ENCODE results near the gene TAS1R3. TPM values are rescaled to one million over a fixed set of nuclear protein-coding genes. Genes with fewer than 3 reads are reported as not detected.
A peak's percentile ranks its signal among the peaks of the same experiment; 100 is the strongest.

Gene TAS1R3
- total RNA-seq, 1 experiment from 2014 or later = 0.22 TPM

- Mint-ChIP-seq H3K27me3 (ENCODE audit: low read depth) (no peaks in the 10 kb centered on the region), H3K9me3 (no peaks in the 10 kb centered on the region), H3K36me3 (peaks cover 16% of the 10 kb centered on the region), H3K4me1 (peaks cover 15% of the 10 kb centered on the region), H3K4me3 (no peak overlapping the region), H3K27ac (no peak overlapping the region)
- ChIA-PET POLR2A (no interaction called here), CTCF (interaction anchor here (1.4 kb wide), 1 partner anchor 22 kb away, joined by 5 read pairs; no protein-coding TSS in a partner anchor)
- ATAC-seq = no peak
- TF ChIP-seq ATF3 (CRISPR knock-in tag; conservative IDR thresholded peaks at IDR 0.05) (no peak), ZBTB43 (CRISPR knock-in tag; IDR thresholded peaks at IDR 0.05) (0 out of 2 replicates have a peak, but pooled peaks have one; percentile 3)
- no peak for DNase-seq (ENCODE audit: low spot score)
These were observed 17.4 kb upstream of the TAS1R3 start for GRCh38 chr1:1313500-1314236.

- ChIA-PET CTCF (interaction anchor here (1.4 kb wide), 1 partner anchor 23 kb away, joined by 5 read pairs; no protein-coding TSS in a partner anchor), POLR2A (interaction anchor here (0.6 kb wide), 1 partner anchor 40 kb away, joined by 3 read pairs; no protein-coding TSS in a partner anchor)
- no peak overlapping the region for H3K27ac Mint-ChIP-seq
- H3K36me3 Mint-ChIP-seq = peaks cover 19% of the 10 kb centered on the region
- H3K9me3 Mint-ChIP-seq = no peaks in the 10 kb centered on the region
- no peaks in the 10 kb centered on the region for H3K27me3 Mint-ChIP-seq (ENCODE audit: low read depth)
- peaks cover 15% of the 10 kb centered on the region for H3K4me1 Mint-ChIP-seq
- DNase-seq (ENCODE audit: low spot score) (no peak), ATAC-seq (no peak)
- H3K4me3 Mint-ChIP-seq = no peak overlapping the region
- no peak for TF ChIP-seq CBFB (CRISPR knock-in tag; IDR thresholded peaks at IDR 0.05; ENCODE audit: low read depth)
- no peak for TF ChIP-seq ZNF532 (CRISPR knock-in tag; IDR thresholded peaks at IDR 0.05; ENCODE audit: borderline replicate concordance)
- no peak for TF ChIP-seq EMX1 (CRISPR knock-in tag; IDR thresholded peaks at IDR 0.05)
- no peak for TF ChIP-seq ZNF317 (CRISPR knock-in tag; IDR thresholded peaks at IDR 0.05; ENCODE audit: borderline replicate concordance, low read depth)
- no peak for TF ChIP-seq TEAD1 (CRISPR knock-in tag; IDR thresholded peaks at IDR 0.05)
- no peak for TF ChIP-seq MYBL2 (CRISPR knock-in tag; IDR thresholded peaks at IDR 0.05)
- TF ChIP-seq ZNF232 (CRISPR knock-in tag; IDR thresholded peaks at IDR 0.05) = no peak
- no peak for TF ChIP-seq CREB1 (CRISPR knock-in tag; IDR thresholded peaks at IDR 0.05)
- no peak for TF ChIP-seq USF2 (CRISPR knock-in tag; IDR thresholded peaks at IDR 0.05)
- TF ChIP-seq E2F4 (CRISPR knock-in tag; IDR thresholded peaks at IDR 0.05; ENCODE audit: borderline replicate concordance, low read depth) = no peak
- no peak for TF ChIP-seq ARID4B (CRISPR knock-in tag; IDR thresholded peaks at IDR 0.05; ENCODE audit: borderline replicate concordance)
- no peak for TF ChIP-seq SP1 (CRISPR knock-in tag; conservative IDR thresholded peaks at IDR 0.05)
- no peak for TF ChIP-seq NR3C1 (CRISPR knock-in tag; conservative IDR thresholded peaks at IDR 0.05; ENCODE audit: low read depth)
- TF ChIP-seq MXD4 (CRISPR knock-in tag; IDR thresholded peaks at IDR 0.05; ENCODE audit: borderline replicate concordance) = no peak
- no peak for TF ChIP-seq ETV6 (CRISPR knock-in tag; IDR thresholded peaks at IDR 0.05)
- no peak for TF ChIP-seq TP53 (CRISPR knock-in tag; IDR thresholded peaks at IDR 0.05)
- no peak for TF ChIP-seq ZNF219 (CRISPR knock-in tag; IDR thresholded peaks at IDR 0.05; ENCODE audit: borderline replicate concordance)
- TF ChIP-seq NFATC4 (CRISPR knock-in tag; IDR thresholded peaks at IDR 0.05) = no peak
- TF ChIP-seq MAX (CRISPR knock-in tag; IDR thresholded peaks at IDR 0.05) = no peak
These were observed 16.9 kb upstream of the TAS1R3 start for GRCh38 chr1:1314237-1314586.

All from WTC11 (cell line).